GM23248 (cell line): ENCODE data around the gene WDR35.

ENCODE experiments used
- EZH2 ChIP-seq: fragments of 200-600 bp; sonication (generic); IDR thresholded peaks from 2 replicates; pipeline ENCODE4 v1.6.1; 2018; ENCODE audit warnings: antibody characterized with exemption, mild to moderate bottlenecking; ENCODE audit not compliant: insufficient read depth, poor library complexity, severe bottlenecking
- EZH2phosphoT487 ChIP-seq: fragments of 200-600 bp; sonication (generic); IDR thresholded peaks from 2 replicates; pipeline ENCODE4 v1.6.1; 2018; ENCODE audit warnings: antibody characterized with exemption, moderate library complexity, mild to moderate bottlenecking, low read depth; ENCODE audit not compliant: insufficient read depth

DNA sequence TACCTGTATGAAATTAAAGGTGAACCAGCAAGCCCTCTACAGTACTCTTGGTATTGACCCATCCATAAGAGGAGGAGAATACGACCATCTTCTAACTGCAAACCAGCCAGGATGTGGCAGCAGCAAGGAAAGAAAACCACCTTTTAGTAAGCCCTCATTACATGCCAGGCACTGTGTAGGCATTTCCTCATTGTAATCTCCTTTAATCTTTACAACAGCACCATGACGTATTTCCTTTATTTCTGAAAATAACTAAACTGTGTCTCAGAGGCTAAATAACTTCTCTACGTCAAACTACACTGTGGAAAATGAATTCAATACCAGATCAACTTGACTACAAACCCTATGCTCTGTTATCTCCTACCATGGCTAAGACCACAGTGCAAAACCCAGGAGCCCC lies 18.2 kb downstream of the WDR35 start:
- TF ChIP-seq EZH2 (no peak), EZH2phosphoT487 (no peak)
